Fibroblast of skin of abdomen (primary cell): ENCODE measurements around the gene ZNF264. TPM values are rescaled to one million over a fixed set of nuclear protein-coding genes. Genes with fewer than 3 reads are reported as not detected.
"Not testable (repeated sequence)": the region's sequence is repeated elsewhere in the genome, so short reads cannot be mapped to it uniquely, and the experiment has no call there.

Experiments used
- DNase-seq: peaks from one replicate; pipeline ENCODE4 v3.0.0-alpha.2; 2013
- polyA plus RNA-seq, 2 experiments: library from polyadenylated mRNA; unstranded; fragments of 120-200 nt; gene quantifications; one replicate each; pipeline ENCODE4 v1.2.1, GENCODE V29; 2013; ENCODE audit not compliant: insufficient read length in 2 of 2

The ZNF264 gene
- 5.6 TPM for polyA plus RNA-seq (2013, experiment 1 of 2; ENCODE audit: insufficient read length)
- 5.6 TPM for polyA plus RNA-seq (2013, experiment 2 of 2; ENCODE audit: insufficient read length)

- DNase-seq = peak; percentile 88
Measured at GRCh38 chr19:57191141-57192076, at the start of gene ZNF264. Gene ZNF264, plus strand, starts transcription at chr19:57191500. Its CDS starts 414 bp downstream, at chr19:57191914.

GRCh38 chr19:57141699-57142098 lies 49.6 kb upstream of the ZNF264 start:
- DNase-seq = no peak

- no peak for DNase-seq
Measured at GRCh38 chr19:57152921-57153320, 38.4 kb upstream of the ZNF264 start.

GRCh38 chr19:57161985-57162539 lies 29.2 kb upstream of the ZNF264 start:
- DNase-seq = no peak

GRCh38 chr19:57165846-57166245 lies 25.5 kb upstream of the ZNF264 start:
- DNase-seq = no peak

- no peak for DNase-seq
Measured at GRCh38 chr19:57167385-57167784, 23.9 kb upstream of the ZNF264 start, which contains the start of gene DUXA. Gene DUXA, minus strand, starts transcription at chr19:57167485. Its CDS starts 42 bp downstream, at chr19:57167443.

- peak; percentile 11 for DNase-seq
Measured at GRCh38 chr19:57171551-57172081, 19.7 kb upstream of the ZNF264 start.

GRCh38 chr19:57190301-57190700 lies 999 bp upstream of the ZNF264 start:
- DNase-seq = no peak

- no peak for DNase-seq
Measured at GRCh38 chr19:57192077-57192420, 749 bp downstream of the ZNF264 start.

GRCh38 chr19:57192993-57193392 lies 1.7 kb downstream of the ZNF264 start:
- no peak for DNase-seq

- not testable (repeated sequence) for DNase-seq
Measured at GRCh38 chr19:57197874-57198273, 6.6 kb downstream of the ZNF264 start.

GRCh38 chr19:57202160-57202559 lies 10.9 kb downstream of the ZNF264 start:
- no peak for DNase-seq

GRCh38 chr19:57210381-57210780 lies 19.1 kb downstream of the ZNF264 start:
- DNase-seq = no peak

GRCh38 chr19:57212109-57212508 lies 20.8 kb downstream of the ZNF264 start:
- DNase-seq = no peak

GRCh38 chr19:57227502-57227901 lies 36.2 kb downstream of the ZNF264 start:
- no peak for DNase-seq

- DNase-seq = no peak
Measured at GRCh38 chr19:57231686-57232085, 40.4 kb downstream of the ZNF264 start.

GRCh38 chr19:57233207-57233606 lies 41.9 kb downstream of the ZNF264 start:
- no peak for DNase-seq

GRCh38 chr19:57239982-57240310 lies 48.6 kb downstream of the ZNF264 start:
- no peak for DNase-seq

- DNase-seq = peak; percentile 93
Measured at GRCh38 chr19:57240311-57241090, 49.2 kb downstream of the ZNF264 start, which contains the start of gene ZNF805. Gene ZNF805, plus strand, starts transcription at chr19:57240632. Its CDS starts 260 bp downstream, at chr19:57240892.

- DNase-seq = peak; percentile 9
Measured at GRCh38 chr19:57241176-57241575, 49.9 kb downstream of the ZNF264 start.

- DNase-seq = no peak
Measured at GRCh38 chr19:57242821-57243220, 51.5 kb downstream of the ZNF264 start.

- no peak for DNase-seq
Measured at GRCh38 chr19:57244513-57244912, 53.2 kb downstream of the ZNF264 start.

- DNase-seq = no peak
Measured at GRCh38 chr19:57245066-57245465, 53.8 kb downstream of the ZNF264 start.
